Metanephros (tissue), 1 donor: Measurements from ENCODE around the gene FGD2. TPM values are rescaled to one million over a fixed set of nuclear protein-coding genes. Genes with fewer than 3 reads are reported as not detected.

Experiments
- total RNA-seq: library from RNA; depleted of rRNA; stranded (reverse); fragments of >200 nt; gene quantifications from one replicate; pipeline ENCODE4 v1.2.3, GENCODE V29; 2014

The FGD2 gene
- total RNA-seq, result 10.9 TPM

GRCh38 chr6:37005061-37005810 is at the start of gene FGD2:
Gene FGD2, plus strand, starts transcription at chr6:37005655. Its CDS starts 163 bp downstream, at chr6:37005818.

GRCh38 chr6:36985808-36986703 is 19.4 kb upstream of the FGD2 start, which contains the start of gene MTCH1:
Gene MTCH1, minus strand, starts transcription at chr6:36986196. Its CDS starts 23 bp downstream, at chr6:36986173.

Other genes with a start within 250 kb of the FGD2 start
- gene CPNE5, start 166.2 kb upstream of the FGD2 start, total RNA-seq, result 14.2 TPM
- gene PPIL1, start 130.9 kb upstream of the FGD2 start, total RNA-seq, result 29.0 TPM
- 34.2 TPM for gene C6orf89, start 119.7 kb upstream of the FGD2 start, total RNA-seq
- gene PI16, start 50.9 kb upstream of the FGD2 start, total RNA-seq, result 8.8 TPM
- 146 TPM for gene MTCH1, start 19.5 kb upstream of the FGD2 start, total RNA-seq
- gene PIM1, start 164.5 kb downstream of the FGD2 start, total RNA-seq, result 51.5 TPM